Activated CD4-positive, alpha-beta memory T cell treated with anti-CD3 and anti-CD28 coated beads, Interleukin-2, amount 10 ng/mL, durations not matched to agents 7 days and 5 days (primary cell): ENCODE measurements around the gene ZNF189. TPM values are rescaled to one million over a fixed set of nuclear protein-coding genes. Genes with fewer than 3 reads are reported as not detected.

Experiments used
- CTCF ChIA-PET: fragments of 350-600 bp; sonication (Branson Sonifier 250); formaldehyde crosslinking; loops from one replicate; lab custom pipeline; 2021; ENCODE audit warnings: antibody characterized with exemption, inconsistent platforms; lab: Charles Lee
- POLR2A ChIA-PET: fragments of 350-600 bp; sonication (Branson Sonifier 250); formaldehyde crosslinking; loops from one replicate; lab custom pipeline; 2021; ENCODE audit warnings: antibody characterized with exemption; lab: Charles Lee
- DNase-seq: peaks from one replicate; pipeline ENCODE4 v3.0.0-alpha.2; 2020
- H3K27ac Mint-ChIP-seq: one replicate; pipeline ENCODE4 v1.8.0; 2021; ENCODE audit warnings: mild to moderate bottlenecking, mixed read lengths
- H3K27me3 Mint-ChIP-seq: one replicate; pipeline ENCODE4 v1.8.0; 2021; ENCODE audit warnings: mixed read lengths
- H3K36me3 Mint-ChIP-seq: one replicate; pipeline ENCODE4 v1.8.0; 2021; ENCODE audit warnings: low read depth, mixed read lengths
- H3K4me1 Mint-ChIP-seq: one replicate; pipeline ENCODE4 v1.8.0; 2021; ENCODE audit warnings: mixed read lengths
- H3K4me3 Mint-ChIP-seq: one replicate; pipeline ENCODE4 v1.8.0; 2021; ENCODE audit warnings: mild to moderate bottlenecking, mixed read lengths
- H3K9me3 Mint-ChIP-seq: one replicate; pipeline ENCODE4 v1.8.0; 2021; ENCODE audit warnings: mixed read lengths
- total RNA-seq, 2 experiments: library from RNA; stranded (reverse); gene quantifications; one replicate each; pipeline ENCODE4 v1.2.3, GENCODE V29; 2021

Gene ZNF189
- total RNA-seq, result 10 to 100 TPM; 13.1 to 13.3 TPM

GRCh38 chr9:101398068-101398929 is at the start of gene ZNF189, which contains the start of gene MRPL50:
Gene ZNF189 (plus strand): TSS chr9:101398851. CDS start chr9:101399157, 306 bp downstream.
Gene MRPL50 (minus strand): TSS chr9:101398618. CDS start chr9:101398592, 26 bp downstream.
- POLR2A ChIA-PET, result interaction anchor here (0.8 to 2.9 kb wide), 7 partner anchors 9 to 139 kb away, joined by 3 to 27 read pairs (median 4); partner anchors contain the start of gene RNF20
- Mint-ChIP-seq H3K27me3 (no peaks in the 10 kb centered on the region), H3K36me3 (peaks cover 69% of the 10 kb centered on the region), H3K27ac (peak within 1 kb of the TSS; percentile 93), H3K4me3 (peak within 1 kb of the TSS; percentile 98), H3K4me1 (peaks cover 51% of the 10 kb centered on the region), H3K9me3 (peaks cover 14% of the 10 kb centered on the region)
- peak; percentile 98 for DNase-seq
- CTCF ChIA-PET, result interaction anchor here (0.9 to 2.1 kb wide), 4 partner anchors 10 to 168 kb away, joined by 3 to 16 read pairs (median 6); partner anchors contain the start of gene RNF20

DNA sequence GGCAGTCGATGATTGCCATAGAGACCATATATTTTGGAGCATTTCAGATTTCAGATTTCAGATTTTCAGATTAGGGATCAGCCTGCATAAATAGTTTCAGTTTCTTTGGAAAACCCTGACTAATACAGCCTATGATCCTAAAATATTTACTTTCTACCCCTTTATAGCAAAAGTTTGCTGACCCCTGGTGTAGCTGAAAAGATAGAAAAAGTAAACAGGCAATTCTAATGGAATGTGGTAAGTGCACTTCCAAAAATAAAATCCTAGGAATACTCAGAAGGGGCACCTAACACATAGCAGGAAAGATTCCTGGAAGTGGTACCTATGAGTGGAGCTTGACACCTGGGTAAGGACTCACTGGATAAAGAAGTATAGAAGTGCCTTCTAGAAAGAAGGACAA is 48.4 kb upstream of the ZNF189 start:
- Mint-ChIP-seq H3K36me3 (no peaks in the 10 kb centered on the region), H3K27me3 (peaks cover 8% of the 10 kb centered on the region), H3K4me1 (no peaks in the 10 kb centered on the region), H3K27ac (no peak overlapping the region), H3K4me3 (no peak overlapping the region), H3K9me3 (no peaks in the 10 kb centered on the region)
- CTCF ChIA-PET, result no interaction called here
- POLR2A ChIA-PET, result no interaction called here
- no peak for DNase-seq

- ChIA-PET POLR2A (no interaction called here), CTCF (no interaction called here)
- Mint-ChIP-seq H3K27ac (no peak overlapping the region), H3K9me3 (no peaks in the 10 kb centered on the region), H3K4me1 (no peaks in the 10 kb centered on the region), H3K36me3 (no peaks in the 10 kb centered on the region), H3K27me3 (peaks cover 5% of the 10 kb centered on the region), H3K4me3 (no peak overlapping the region)
- DNase-seq, result no peak
These were observed 45.7 kb upstream of the ZNF189 start for GRCh38 chr9:101352892-101353463.

DNA sequence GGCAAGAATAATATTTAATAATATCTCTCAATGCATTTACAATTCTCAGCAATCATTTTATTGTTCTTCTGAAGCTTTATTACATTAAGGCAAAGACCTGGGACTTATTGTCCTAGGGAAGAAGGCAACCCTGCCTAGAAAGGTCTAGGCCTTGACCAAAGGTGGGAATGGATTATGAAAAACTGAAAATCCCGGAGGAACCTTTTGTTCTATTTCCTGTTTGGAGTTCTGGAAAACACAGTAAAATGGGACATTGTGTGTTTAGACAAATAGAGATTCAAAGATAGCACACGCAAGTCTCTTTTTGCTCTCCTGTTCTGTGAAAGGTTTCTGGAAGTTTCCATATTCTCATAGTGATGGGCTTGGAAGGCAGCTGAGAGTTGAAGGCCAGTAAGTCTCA is 45.0 kb upstream of the ZNF189 start:
- H3K4me1 Mint-ChIP-seq, result no peaks in the 10 kb centered on the region
- H3K27me3 Mint-ChIP-seq, result peaks cover 5% of the 10 kb centered on the region
- POLR2A ChIA-PET, result no interaction called here
- CTCF ChIA-PET, result no interaction called here
- H3K4me3 Mint-ChIP-seq, result no peak overlapping the region
- no peak for DNase-seq
- H3K36me3 Mint-ChIP-seq, result no peaks in the 10 kb centered on the region
- no peak overlapping the region for H3K27ac Mint-ChIP-seq
- H3K9me3 Mint-ChIP-seq, result no peaks in the 10 kb centered on the region

DNA sequence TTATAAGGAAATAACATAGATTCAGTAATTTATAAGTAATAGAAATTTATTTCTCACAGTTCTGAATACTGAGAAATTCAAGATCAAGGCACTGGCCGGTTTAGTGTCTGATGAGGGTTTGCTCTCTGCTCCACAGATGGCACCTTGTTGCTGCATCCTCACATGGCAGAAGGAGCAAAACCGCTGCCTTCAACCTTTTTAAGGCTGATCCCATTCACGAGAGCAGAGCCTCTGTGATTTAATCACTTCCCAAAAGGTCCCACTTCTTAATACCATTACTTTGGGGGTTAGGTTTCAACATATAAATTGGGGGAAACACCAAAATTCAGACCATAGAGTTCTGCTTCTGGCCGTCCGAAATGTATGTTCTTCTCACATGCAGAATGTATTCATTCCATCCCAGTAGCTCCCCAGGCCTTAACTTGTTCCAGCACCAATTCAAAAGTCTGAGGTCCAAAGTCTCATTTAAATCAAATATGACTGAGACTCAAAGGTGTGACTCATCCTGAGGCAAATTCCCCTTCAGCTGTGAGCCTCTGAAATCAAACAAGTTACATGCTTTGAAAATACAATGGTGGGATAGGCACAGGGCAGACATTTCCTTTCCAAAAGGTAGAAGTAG is 44.4 kb upstream of the ZNF189 start:
- Mint-ChIP-seq H3K27me3 (peaks cover 3% of the 10 kb centered on the region), H3K9me3 (no peaks in the 10 kb centered on the region), H3K27ac (no peak overlapping the region), H3K4me3 (no peak overlapping the region), H3K4me1 (no peaks in the 10 kb centered on the region), H3K36me3 (no peaks in the 10 kb centered on the region)
- DNase-seq, result no peak
- ChIA-PET POLR2A (no interaction called here), CTCF (no interaction called here)

DNA sequence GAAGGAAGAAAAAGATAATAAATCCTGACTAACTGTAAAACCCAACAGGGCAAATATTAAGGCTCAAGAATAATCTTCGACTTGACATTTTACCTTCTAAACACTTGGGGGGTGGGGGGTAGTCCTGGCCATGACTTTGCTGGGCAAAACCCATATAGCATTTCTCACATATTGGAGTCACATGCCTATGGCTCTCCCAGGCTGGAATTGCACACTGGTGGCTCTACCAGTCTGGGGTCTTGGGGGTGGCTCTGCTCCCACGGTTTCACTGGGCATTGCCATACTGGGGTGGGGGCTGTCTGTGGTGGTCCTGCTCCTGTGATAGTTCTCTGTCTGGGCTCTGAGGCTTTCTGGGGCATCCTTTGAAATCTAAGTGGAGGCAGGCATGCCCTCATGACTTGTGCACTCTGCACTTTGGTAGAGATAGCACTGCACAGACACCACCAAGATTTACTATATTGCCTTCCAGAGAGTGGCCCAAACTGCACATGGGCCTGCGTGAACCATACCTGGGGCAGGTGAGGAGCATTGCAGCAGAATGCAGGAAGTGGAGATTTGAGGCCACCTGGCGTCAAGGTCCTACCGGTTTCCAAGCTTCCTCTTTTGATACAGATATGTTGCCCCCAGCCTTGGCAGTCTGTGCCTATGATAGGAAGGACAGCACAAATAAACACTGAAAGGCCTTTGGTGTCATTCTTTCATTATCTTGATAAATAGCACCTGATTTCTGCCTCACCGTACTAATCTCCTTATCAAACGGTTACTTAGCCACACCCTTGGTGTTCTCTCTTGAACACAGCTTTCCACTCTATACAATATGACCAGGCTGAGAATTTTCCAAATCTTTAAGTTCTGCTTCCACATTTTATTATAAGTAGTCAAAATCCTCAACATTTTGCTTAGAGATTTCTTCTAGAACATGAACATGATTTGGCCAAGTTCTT is 43.6 kb upstream of the ZNF189 start:
- Mint-ChIP-seq H3K9me3 (no peaks in the 10 kb centered on the region), H3K4me1 (no peaks in the 10 kb centered on the region), H3K27ac (no peak overlapping the region), H3K4me3 (no peak overlapping the region), H3K27me3 (peaks cover 2% of the 10 kb centered on the region), H3K36me3 (no peaks in the 10 kb centered on the region)
- ChIA-PET CTCF (no interaction called here), POLR2A (no interaction called here)
- no peak for DNase-seq

GRCh38 chr9:101356619-101357018 is 42.0 kb upstream of the ZNF189 start:
- H3K27ac Mint-ChIP-seq, result no peak overlapping the region
- peaks cover 2% of the 10 kb centered on the region for H3K27me3 Mint-ChIP-seq
- H3K4me3 Mint-ChIP-seq, result no peak overlapping the region
- ChIA-PET POLR2A (no interaction called here), CTCF (no interaction called here)
- no peaks in the 10 kb centered on the region for H3K9me3 Mint-ChIP-seq
- no peaks in the 10 kb centered on the region for H3K36me3 Mint-ChIP-seq
- no peaks in the 10 kb centered on the region for H3K4me1 Mint-ChIP-seq
- DNase-seq, result no peak

DNA sequence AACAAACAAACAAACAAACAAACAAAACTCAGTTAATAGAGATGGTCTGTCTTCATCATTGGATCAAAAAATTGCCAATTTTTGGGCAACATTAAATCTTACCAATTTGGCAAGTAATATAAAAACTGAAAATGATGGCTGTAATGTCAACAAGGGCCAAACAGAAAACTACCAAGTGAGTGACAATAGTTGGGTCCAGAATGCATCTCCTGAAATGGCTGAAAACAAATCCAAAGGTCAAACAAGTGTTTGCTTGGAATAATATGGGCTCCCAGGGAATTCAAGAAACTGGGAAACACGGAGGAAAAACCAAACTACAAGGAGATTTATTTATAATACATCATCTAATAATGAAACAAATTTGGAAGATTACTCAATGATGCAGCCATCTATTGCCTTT is 39.0 kb upstream of the ZNF189 start:
- DNase-seq, result no peak
- CTCF ChIA-PET, result no interaction called here
- H3K4me1 Mint-ChIP-seq, result no peaks in the 10 kb centered on the region
- POLR2A ChIA-PET, result no interaction called here
- H3K36me3 Mint-ChIP-seq, result no peaks in the 10 kb centered on the region
- no peak overlapping the region for H3K4me3 Mint-ChIP-seq
- no peaks in the 10 kb centered on the region for H3K9me3 Mint-ChIP-seq
- H3K27me3 Mint-ChIP-seq, result no peaks in the 10 kb centered on the region
- H3K27ac Mint-ChIP-seq, result no peak overlapping the region

DNA sequence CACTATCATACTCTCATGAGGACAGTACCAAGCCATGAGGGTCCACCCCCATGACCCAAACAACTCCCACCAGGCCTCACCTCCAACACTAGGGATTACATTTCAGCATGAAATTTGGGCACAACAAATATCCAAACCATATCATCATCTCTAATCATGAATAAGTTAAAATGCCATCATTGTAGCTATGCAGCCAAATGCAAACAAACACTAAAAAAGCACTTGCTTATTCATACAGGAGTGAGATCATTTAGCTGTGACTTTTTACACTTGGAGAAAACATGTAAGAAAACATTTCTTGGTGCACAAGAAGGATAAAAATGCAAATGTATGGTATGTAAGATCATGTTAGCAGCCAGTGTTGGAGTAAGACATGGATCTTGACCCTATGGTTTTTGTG is 38.0 kb upstream of the ZNF189 start:
- ChIA-PET CTCF (no interaction called here), POLR2A (no interaction called here)
- Mint-ChIP-seq H3K4me1 (no peaks in the 10 kb centered on the region), H3K27me3 (no peaks in the 10 kb centered on the region), H3K27ac (no peak overlapping the region), H3K4me3 (no peak overlapping the region), H3K9me3 (no peaks in the 10 kb centered on the region), H3K36me3 (no peaks in the 10 kb centered on the region)
- DNase-seq, result no peak

- Mint-ChIP-seq H3K27me3 (no peaks in the 10 kb centered on the region), H3K27ac (no peak overlapping the region), H3K4me1 (no peaks in the 10 kb centered on the region), H3K9me3 (no peaks in the 10 kb centered on the region), H3K36me3 (no peaks in the 10 kb centered on the region), H3K4me3 (no peak overlapping the region)
- ChIA-PET POLR2A (no interaction called here), CTCF (no interaction called here)
- DNase-seq, result no peak
These were observed 36.2 kb upstream of the ZNF189 start for GRCh38 chr9:101362450-101362849.

- Mint-ChIP-seq H3K36me3 (no peaks in the 10 kb centered on the region), H3K4me3 (no peak overlapping the region), H3K27me3 (no peaks in the 10 kb centered on the region), H3K9me3 (no peaks in the 10 kb centered on the region), H3K27ac (no peak overlapping the region), H3K4me1 (no peaks in the 10 kb centered on the region)
- DNase-seq, result no peak
- ChIA-PET CTCF (no interaction called here), POLR2A (no interaction called here)
These were observed 33.5 kb upstream of the ZNF189 start for GRCh38 chr9:101365181-101365580.

DNA sequence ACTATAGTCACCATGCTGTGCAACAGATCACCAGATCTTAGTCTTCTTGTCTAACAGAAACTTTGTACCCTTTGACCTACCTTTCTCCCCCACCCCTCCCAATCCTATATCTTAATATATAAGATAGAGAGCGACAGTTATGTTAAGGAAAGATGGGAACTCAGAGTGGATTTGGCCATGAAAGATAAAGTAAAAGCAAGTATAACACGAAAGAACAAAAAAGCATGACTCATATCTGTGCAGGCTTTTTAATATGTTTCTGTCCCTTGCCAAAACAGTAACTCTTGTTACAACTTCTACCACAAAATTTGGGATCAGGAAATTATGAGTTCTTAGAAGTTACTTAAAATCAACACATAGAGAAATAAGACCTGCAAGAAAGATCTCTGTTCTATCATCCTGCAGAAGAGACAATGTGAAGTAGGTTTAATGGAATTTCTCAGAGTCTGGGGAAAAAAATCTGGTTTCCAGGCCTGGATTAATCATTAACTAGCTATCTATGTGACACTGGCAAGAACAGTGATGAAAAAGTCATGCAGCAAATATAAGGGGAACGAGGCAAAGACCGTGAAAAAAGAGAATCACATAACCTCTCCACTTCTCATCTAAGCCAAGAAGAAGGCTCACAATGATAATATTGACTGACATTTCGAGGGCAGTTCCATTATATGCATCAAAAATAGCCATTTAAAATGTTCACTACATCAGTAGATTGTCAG is 32.5 kb upstream of the ZNF189 start:
- no peaks in the 10 kb centered on the region for H3K27me3 Mint-ChIP-seq
- POLR2A ChIA-PET, result no interaction called here
- H3K9me3 Mint-ChIP-seq, result no peaks in the 10 kb centered on the region
- H3K36me3 Mint-ChIP-seq, result no peaks in the 10 kb centered on the region
- no peak overlapping the region for H3K4me3 Mint-ChIP-seq
- no peaks in the 10 kb centered on the region for H3K4me1 Mint-ChIP-seq
- CTCF ChIA-PET, result no interaction called here
- H3K27ac Mint-ChIP-seq, result no peak overlapping the region
- no peak for DNase-seq
